Measurements from ENCODE around the gene IPCEF1. TPM values are rescaled to one million over a fixed set of nuclear protein-coding genes. Genes with fewer than 3 reads are reported as not detected.
A peak's percentile ranks its signal among the peaks of the same experiment; 100 is the strongest.

The IPCEF1 gene
- total RNA-seq, 4 donors from 2014 or later: 34.4 to 86.4 (median 73.6) TPM

- no peaks in the 10 kb centered on the region for H3K36me3 ChIP-seq
- H3K27ac ChIP-seq: no peak overlapping the region
- H3K4me1 ChIP-seq: no peaks in the 10 kb centered on the region
- 92 to 95% methylated on average over 4 of the region's 4 CpGs for WGBS, 2 donors
- no peak overlapping the region for H3K4me3 ChIP-seq (replicated peaks in 1 of 3)
- TF ChIP-seq CTCF (IDR thresholded peaks at IDR 0.05): no peak
- no peak for TF ChIP-seq POLR2A (IDR thresholded peaks at IDR 0.05)
- no peak for DNase-seq
- intact Hi-C loops (cut with DNase I): loop anchor here (10.0 kb wide), 2 partner anchors 113 to 223 kb away; no protein-coding TSS in a partner anchor
- no peaks in the 10 kb centered on the region for H3K27me3 ChIP-seq
- no peaks in the 10 kb centered on the region for H3K9me3 ChIP-seq
Measured at GRCh38 chr6:154377726-154378125, 21.1 kb upstream of the IPCEF1 start.

GRCh38 chr6:154373971-154374370 is 17.4 kb upstream of the IPCEF1 start:
- DNase-seq: no peak
- no peaks in the 10 kb centered on the region for H3K9me3 ChIP-seq
- H3K27me3 ChIP-seq: no peaks in the 10 kb centered on the region
- TF ChIP-seq CTCF (IDR thresholded peaks at IDR 0.05) (no peak), POLR2A (IDR thresholded peaks at IDR 0.05) (no peak)
- no peaks in the 10 kb centered on the region for H3K36me3 ChIP-seq
- intact Hi-C loops (cut with DNase I): loop anchor here (10.0 kb wide), 2 partner anchors 109 to 219 kb away; no protein-coding TSS in a partner anchor
- no peaks in the 10 kb centered on the region for H3K4me1 ChIP-seq
- H3K27ac ChIP-seq: no peak overlapping the region
- H3K4me3 ChIP-seq (replicated peaks in 1 of 3): no peak overlapping the region
- WGBS, 2 donors: 91% methylated on average over 2 of the region's 2 CpGs

- no peak overlapping the region for H3K27ac ChIP-seq
- no peaks in the 10 kb centered on the region for H3K27me3 ChIP-seq
- H3K36me3 ChIP-seq: no peaks in the 10 kb centered on the region
- DNase-seq: no peak
- intact Hi-C loops (cut with DNase I): loop anchor here (10.0 kb wide), 2 partner anchors 106 to 216 kb away; no protein-coding TSS in a partner anchor
- no peaks in the 10 kb centered on the region for H3K9me3 ChIP-seq
- no peak overlapping the region for H3K4me3 ChIP-seq (replicated peaks in 1 of 3)
- peaks cover 0 to 7% of the 10 kb centered on the region in 2 donors for H3K4me1 ChIP-seq
- WGBS, 2 donors: 84 to 95% methylated on average over 4 of the region's 4 CpGs
- TF ChIP-seq POLR2A (IDR thresholded peaks at IDR 0.05): no peak
- no peak for TF ChIP-seq CTCF (IDR thresholded peaks at IDR 0.05)
Measured at GRCh38 chr6:154371281-154371680, 14.7 kb upstream of the IPCEF1 start.

- Histone ChIP-seq H3K27me3 (no peaks in the 10 kb centered on the region), H3K9me3 (no peaks in the 10 kb centered on the region), H3K4me1 (peaks cover 0 to 7% of the 10 kb centered on the region in 2 donors), H3K27ac (no peak overlapping the region), H3K36me3 (no peaks in the 10 kb centered on the region), H3K4me3 (replicated peaks in 1 of 3) (no peak overlapping the region)
- intact Hi-C loops (cut with DNase I): loop anchor here (10.0 kb wide), 2 partner anchors 106 to 216 kb away; no protein-coding TSS in a partner anchor
- WGBS, 2 donors: 6 to 7% methylated on average over 4 of the region's 4 CpGs
- peak; percentile 44 to 46 for DNase-seq
- TF ChIP-seq CTCF (IDR thresholded peaks at IDR 0.05): peak in 5 of 6 experiments; percentile 8 to 64 (median 60)
- no peak for TF ChIP-seq POLR2A (IDR thresholded peaks at IDR 0.05)
Measured at GRCh38 chr6:154370545-154370944, 13.9 kb upstream of the IPCEF1 start.

- Histone ChIP-seq H3K9me3 (no peaks in the 10 kb centered on the region), H3K27ac (no peak overlapping the region), H3K4me3 (replicated peaks in 1 of 3) (no peak overlapping the region), H3K27me3 (no peaks in the 10 kb centered on the region), H3K36me3 (no peaks in the 10 kb centered on the region), H3K4me1 (peaks cover 0 to 7% of the 10 kb centered on the region in 2 donors)
- WGBS, 2 donors: 88 to 91% methylated on average over 9 of the region's 9 CpGs
- TF ChIP-seq CTCF (IDR thresholded peaks at IDR 0.05) (no peak), POLR2A (IDR thresholded peaks at IDR 0.05) (no peak)
- no peak for DNase-seq
- intact Hi-C loops (cut with DNase I): no loop called here
Measured at GRCh38 chr6:154367839-154368695, 11.5 kb upstream of the IPCEF1 start.

All from thyroid gland (tissue), 4 donors.